GM23248 (cell line): ENCODE measurements around the gene ACSF3. TPM values are rescaled to one million over a fixed set of nuclear protein-coding genes. Genes with fewer than 3 reads are reported as not detected.

Experiments
- DNase-seq: peaks from one replicate; pipeline ENCODE4 v3.0.0-alpha.2; 2015
- H2AFZ ChIP-seq: fragments of 200-600 bp; sonication (generic); 2 replicates; pipeline ENCODE4 v1.6.1; 2016; ENCODE audit warnings: antibody characterized with exemption
- H3F3A ChIP-seq: fragments of 200-600 bp; sonication (generic); 2 replicates; pipeline ENCODE4 v1.6.1; 2016; ENCODE audit warnings: mild to moderate bottlenecking, antibody characterized with exemption, mixed run types; ENCODE audit not compliant: insufficient read depth
- H3K27ac ChIP-seq: fragments of 200-600 bp; sonication (generic); 2 replicates; pipeline ENCODE4 v1.5.1; 2016; ENCODE audit warnings: mild to moderate bottlenecking
- H3K27me3 ChIP-seq: fragments of 200-600 bp; sonication (generic); replicated peaks from 2 replicates; pipeline ENCODE4 v1.6.1; 2016; ENCODE audit warnings: mild to moderate bottlenecking; ENCODE audit not compliant: insufficient read depth
- H3K36me3 ChIP-seq: fragments of 200-600 bp; sonication (generic); 2 replicates; pipeline ENCODE4 v1.6.1; 2016; ENCODE audit warnings: low read depth, mild to moderate bottlenecking
- H3K4me1 ChIP-seq: fragments of 200-600 bp; sonication (generic); 2 replicates; pipeline ENCODE4 v1.6.1; 2016; ENCODE audit warnings: mild to moderate bottlenecking; ENCODE audit not compliant: insufficient read depth
- H3K4me2 ChIP-seq: fragments of 200-600 bp; sonication (generic); one replicate; pipeline ENCODE4 v1.6.1; 2016; ENCODE audit warnings: mild to moderate bottlenecking; ENCODE audit not compliant: unreplicated experiment
- H3K4me3 ChIP-seq: fragments of 200-600 bp; sonication (generic); 2 replicates; pipeline ENCODE4 v1.5.1; 2016; ENCODE audit warnings: mild to moderate bottlenecking
- H3K79me2 ChIP-seq: fragments of 200-600 bp; sonication (generic); 2 replicates; pipeline ENCODE4 v1.6.1; 2016; ENCODE audit warnings: mild to moderate bottlenecking; ENCODE audit not compliant: insufficient read depth
- H3K9ac ChIP-seq: fragments of 200-600 bp; sonication (generic); 2 replicates; pipeline ENCODE4 v1.6.1; 2016; ENCODE audit warnings: mild to moderate bottlenecking
- H3K9me2 ChIP-seq: fragments of 200-600 bp; sonication (generic); 2 replicates; pipeline ENCODE4 v1.6.1; 2016; ENCODE audit warnings: mixed run types, mild to moderate bottlenecking, moderate library complexity; ENCODE audit not compliant: insufficient read depth
- H3K9me3 ChIP-seq: fragments of 200-600 bp; sonication (generic); one replicate; pipeline ENCODE4 v1.6.1; 2017; ENCODE audit warnings: low read depth
- H4K20me1 ChIP-seq: fragments of 200-600 bp; sonication (generic); 2 replicates; pipeline ENCODE4 v1.6.0; 2016; ENCODE audit not compliant: insufficient read depth
- EZH2 ChIP-seq: fragments of 200-600 bp; sonication (generic); IDR thresholded peaks from 2 replicates; pipeline ENCODE4 v1.6.1; 2018; ENCODE audit warnings: antibody characterized with exemption, mild to moderate bottlenecking; ENCODE audit not compliant: insufficient read depth, poor library complexity, severe bottlenecking
- EZH2phosphoT487 ChIP-seq: fragments of 200-600 bp; sonication (generic); IDR thresholded peaks from 2 replicates; pipeline ENCODE4 v1.6.1; 2018; ENCODE audit warnings: antibody characterized with exemption, moderate library complexity, mild to moderate bottlenecking, low read depth; ENCODE audit not compliant: insufficient read depth
- WGBS, 2 experiments: methylation state at CpG; one replicate each; pipeline ENCODE4 v1.1.6; 2015 to 2017; ENCODE audit warnings: low lambda C conversion rate in 2 of 2, low coverage in 1 of 2; ENCODE audit errors: missing lambda C conversion rate in 2 of 2; 5-methylcytosine and 5-hydroxymethylcytosine counted together
- in situ Hi-C: fragments of 300-500 bp; cut with MboI; formaldehyde crosslinking; loops from 2 replicates; pipeline ENCODE4 v1.15.0; 2020
- polyA plus RNA-seq: library from polyadenylated mRNA; unstranded; fragments of >200 nt; fragmentation: Nextera tagmentation; extraction: Ambion mirVana; gene quantifications from 2 replicates; pipeline ENCODE4 v1.2.1, GENCODE V29; 2016
- total RNA-seq: library from RNA; depleted of rRNA; stranded (reverse); fragments of >200 nt; shearing (Covaris generic); gene quantifications from 2 replicates; pipeline ENCODE4 v1.2.3, GENCODE V29; 2014

ACSF3 gene
- total and polyA plus RNA-seq, 2 experiments from 2014 or later: 15.9 to 17.1 TPM

GRCh38 chr16:89079434-89079980, 14.1 kb upstream of the ACSF3 start:
- Histone ChIP-seq H3K9me3 (no peaks in the 10 kb centered on the region), H3F3A (peaks cover under 1% of the 10 kb centered on the region; the same call in 1 of the 2 replicates), H3K4me2 (no peak overlapping the region), H4K20me1 (no peaks in the 10 kb centered on the region), H3K9me2 (no peaks in the 10 kb centered on the region), H2AFZ (no peak overlapping the region), H3K4me3 (no peak overlapping the region), H3K79me2 (no peaks in the 10 kb centered on the region), H3K4me1 (no peaks in the 10 kb centered on the region), H3K36me3 (no peaks in the 10 kb centered on the region), H3K9ac (no peak overlapping the region), H3K27me3 (no peaks in the 10 kb centered on the region), H3K27ac (no peak overlapping the region)
- in situ Hi-C loops: no loop called here
- no peak for DNase-seq
- 67 to 70% methylated on average over 19 of the region's 19 CpGs for WGBS, 2 experiments
- TF ChIP-seq EZH2phosphoT487: no peak
- no peak for TF ChIP-seq EZH2

- no peaks in the 10 kb centered on the region for H3K36me3 ChIP-seq
- no peaks in the 10 kb centered on the region for H3K4me1 ChIP-seq
- no peaks in the 10 kb centered on the region for H3K27me3 ChIP-seq
- no peak overlapping the region for H3K4me2 ChIP-seq
- H3F3A ChIP-seq: no peaks in the 10 kb centered on the region
- H3K9me3 ChIP-seq: no peaks in the 10 kb centered on the region
- H3K9me2 ChIP-seq: no peaks in the 10 kb centered on the region
- TF ChIP-seq EZH2: no peak
- no peak for TF ChIP-seq EZH2phosphoT487
- in situ Hi-C loops: no loop called here
- H4K20me1 ChIP-seq: no peaks in the 10 kb centered on the region
- no peak overlapping the region for H3K9ac ChIP-seq
- WGBS, 2 experiments: 63 to 64% methylated on average over 25 to 33 of the region's 33 CpGs
- no peak overlapping the region for H3K27ac ChIP-seq
- no peak for DNase-seq
- H2AFZ ChIP-seq: no peak overlapping the region
- no peak overlapping the region for H3K4me3 ChIP-seq
- no peaks in the 10 kb centered on the region for H3K79me2 ChIP-seq
Measured at GRCh38 chr16:89080196-89080853, 13.3 kb upstream of the ACSF3 start.

- no peak overlapping the region for H3K9ac ChIP-seq
- H3K27ac ChIP-seq: no peak overlapping the region
- in situ Hi-C loops: no loop called here
- no peaks in the 10 kb centered on the region for H3F3A ChIP-seq
- H2AFZ ChIP-seq: no peak overlapping the region
- H3K9me3 ChIP-seq: no peaks in the 10 kb centered on the region
- H3K4me1 ChIP-seq: no peaks in the 10 kb centered on the region
- H3K36me3 ChIP-seq: no peaks in the 10 kb centered on the region
- no peaks in the 10 kb centered on the region for H3K79me2 ChIP-seq
- no peaks in the 10 kb centered on the region for H3K27me3 ChIP-seq
- H3K9me2 ChIP-seq: no peaks in the 10 kb centered on the region
- WGBS, 2 experiments: 61 to 62% methylated on average over 13 of the region's 13 CpGs
- no peak for DNase-seq
- TF ChIP-seq EZH2 (no peak), EZH2phosphoT487 (no peak)
- no peak overlapping the region for H3K4me3 ChIP-seq
- H3K4me2 ChIP-seq: no peak overlapping the region
- no peaks in the 10 kb centered on the region for H4K20me1 ChIP-seq
Measured at GRCh38 chr16:89081556-89081955, 12.1 kb upstream of the ACSF3 start.

- 45 to 47% methylated on average over 10 to 12 of the region's 12 CpGs for WGBS, 2 experiments
- Histone ChIP-seq H3K9me2 (no peaks in the 10 kb centered on the region), H3K79me2 (no peaks in the 10 kb centered on the region), H3K4me3 (no peak overlapping the region), H3F3A (no peaks in the 10 kb centered on the region), H3K9ac (no peak overlapping the region), H3K27ac (no peak overlapping the region), H3K27me3 (peaks cover 6% of the 10 kb centered on the region), H4K20me1 (no peaks in the 10 kb centered on the region), H3K4me2 (no peak overlapping the region), H3K4me1 (no peaks in the 10 kb centered on the region), H3K36me3 (no peaks in the 10 kb centered on the region), H2AFZ (no peak overlapping the region), H3K9me3 (no peaks in the 10 kb centered on the region)
- in situ Hi-C loops: no loop called here
- DNase-seq: peak; percentile 9
- TF ChIP-seq EZH2 (no peak), EZH2phosphoT487 (no peak)
Measured at GRCh38 chr16:89084411-89084810, 9.2 kb upstream of the ACSF3 start.
